Measurements from ENCODE around the gene TBC1D14. TPM values are rescaled to one million over a fixed set of nuclear protein-coding genes. Genes with fewer than 3 reads are reported as not detected.

TBC1D14 gene
- total RNA-seq, 2 donors from 2014 or later = 21.3 to 38.2 TPM

- ATAC-seq = no peak
- Mint-ChIP-seq H3K36me3 (peaks cover 21 to 28% of the 10 kb centered on the region in 2 donors), H3K27ac (peak overlapping the region; percentile 38 to 70), H3K9me3 (no peaks in the 10 kb centered on the region)
- no peak for DNase-seq (ENCODE audit: low spot score in 2 of 2)
These were observed 92.7 kb downstream of the TBC1D14 start for GRCh38 chr4:7002336-7002735.

- ATAC-seq = no peak
- peaks cover 21 to 28% of the 10 kb centered on the region in 2 donors for H3K36me3 Mint-ChIP-seq
- peak overlapping the region; percentile 70 to 84 for H3K27ac Mint-ChIP-seq
- DNase-seq (ENCODE audit: low spot score in 2 of 2) = no peak
- no peaks in the 10 kb centered on the region for H3K9me3 Mint-ChIP-seq
These were observed 93.7 kb downstream of the TBC1D14 start for GRCh38 chr4:7003176-7003878.

GRCh38 chr4:7003879-7004240 lies 94.2 kb downstream of the TBC1D14 start:
- DNase-seq (ENCODE audit: low spot score in 2 of 2) = no peak
- peak overlapping the region; percentile 29 to 84 for H3K27ac Mint-ChIP-seq
- H3K36me3 Mint-ChIP-seq = peaks cover 21 to 29% of the 10 kb centered on the region in 2 donors
- ATAC-seq = no peak
- H3K9me3 Mint-ChIP-seq = no peaks in the 10 kb centered on the region

- ATAC-seq (no peak), DNase-seq (ENCODE audit: low spot score in 2 of 2) (no peak)
- no peak overlapping the region for H3K27ac Mint-ChIP-seq
- H3K9me3 Mint-ChIP-seq = no peaks in the 10 kb centered on the region
- peaks cover 21 to 33% of the 10 kb centered on the region in 2 donors for H3K36me3 Mint-ChIP-seq
These were observed 94.7 kb downstream of the TBC1D14 start for GRCh38 chr4:7004331-7004730.

- ATAC-seq (no peak), DNase-seq (ENCODE audit: low spot score in 2 of 2) (no peak)
- Mint-ChIP-seq H3K27ac (no peak overlapping the region), H3K36me3 (peaks cover 11 to 21% of the 10 kb centered on the region in 2 donors), H3K9me3 (no peaks in the 10 kb centered on the region)
These were observed 95.9 kb downstream of the TBC1D14 start for GRCh38 chr4:7005571-7005970.

- ATAC-seq = no peak
- H3K36me3 Mint-ChIP-seq = peaks cover 7 to 13% of the 10 kb centered on the region in 2 donors
- H3K9me3 Mint-ChIP-seq = no peaks in the 10 kb centered on the region
- no peak for DNase-seq (ENCODE audit: low spot score in 2 of 2)
- H3K27ac Mint-ChIP-seq = no peak overlapping the region
These were observed 96.8 kb downstream of the TBC1D14 start for GRCh38 chr4:7006411-7006810.

GRCh38 chr4:7007142-7007907 lies 97.7 kb downstream of the TBC1D14 start:
- H3K9me3 Mint-ChIP-seq = no peaks in the 10 kb centered on the region
- H3K36me3 Mint-ChIP-seq = peaks cover 0 to 8% of the 10 kb centered on the region in 2 donors
- no peak for ATAC-seq
- DNase-seq (ENCODE audit: low spot score in 2 of 2) = no peak
- peak overlapping the region in 1 of 2 donors; percentile 45 for H3K27ac Mint-ChIP-seq

GRCh38 chr4:7007944-7008343 lies 98.3 kb downstream of the TBC1D14 start:
- no peaks in the 10 kb centered on the region for H3K9me3 Mint-ChIP-seq

GRCh38 chr4:7009564-7009963 lies 99.9 kb downstream of the TBC1D14 start:
- Mint-ChIP-seq H3K9me3 (no peaks in the 10 kb centered on the region), H3K36me3 (peaks cover 6 to 13% of the 10 kb centered on the region in 2 donors), H3K27ac (no peak overlapping the region)
- DNase-seq (ENCODE audit: low spot score in 2 of 2) (no peak), ATAC-seq (no peak)

More at GRCh38 chr4:7007944-7008343, 98.3 kb downstream of the TBC1D14 start:
- ATAC-seq = no peak
- DNase-seq (ENCODE audit: low spot score in 2 of 2) = no peak
- H3K27ac Mint-ChIP-seq = peak overlapping the region in 1 of 2 donors; percentile 75
- H3K36me3 Mint-ChIP-seq = peaks cover under 1 to 5% of the 10 kb centered on the region in 2 donors

- Mint-ChIP-seq H3K9me3 (no peaks in the 10 kb centered on the region), H3K27ac (peak overlapping the region in 1 of 2 donors; percentile 72), H3K36me3 (peaks cover 13 to 19% of the 10 kb centered on the region in 2 donors)
- ATAC-seq (no peak), DNase-seq (ENCODE audit: low spot score in 2 of 2) (no peak)
These were observed 103.5 kb downstream of the TBC1D14 start for GRCh38 chr4:7013175-7013574.

- no peak for DNase-seq (ENCODE audit: low spot score in 2 of 2)
- Mint-ChIP-seq H3K27ac (peak overlapping the region in 1 of 2 donors; percentile 85), H3K36me3 (peaks cover 9 to 19% of the 10 kb centered on the region in 2 donors), H3K9me3 (no peaks in the 10 kb centered on the region)
- ATAC-seq = no peak
These were observed 105.2 kb downstream of the TBC1D14 start for GRCh38 chr4:7014815-7015214.

GRCh38 chr4:7015383-7016035 lies 105.9 kb downstream of the TBC1D14 start:
- Mint-ChIP-seq H3K36me3 (peaks cover 9 to 19% of the 10 kb centered on the region in 2 donors), H3K9me3 (no peaks in the 10 kb centered on the region), H3K27ac (peak overlapping the region in 1 of 2 donors; percentile 85)
- ATAC-seq (no peak), DNase-seq (ENCODE audit: low spot score in 2 of 2) (no peak)

GRCh38 chr4:7016086-7016485 lies 106.5 kb downstream of the TBC1D14 start:
- ATAC-seq = no peak
- H3K9me3 Mint-ChIP-seq = no peaks in the 10 kb centered on the region
- peak overlapping the region in 1 of 2 donors; percentile 85 for H3K27ac Mint-ChIP-seq
- no peak for DNase-seq (ENCODE audit: low spot score in 2 of 2)
- H3K36me3 Mint-ChIP-seq = peaks cover 9 to 19% of the 10 kb centered on the region in 2 donors

- DNase-seq (ENCODE audit: low spot score in 2 of 2) = no peak
- Mint-ChIP-seq H3K27ac (no peak overlapping the region), H3K9me3 (no peaks in the 10 kb centered on the region), H3K36me3 (peaks cover 9 to 19% of the 10 kb centered on the region in 2 donors)
- no peak for ATAC-seq
These were observed 106.9 kb downstream of the TBC1D14 start for GRCh38 chr4:7016512-7016911.

- peaks cover 9 to 19% of the 10 kb centered on the region in 2 donors for H3K36me3 Mint-ChIP-seq
- peak overlapping the region; percentile 45 to 61 for H3K27ac Mint-ChIP-seq
- DNase-seq (ENCODE audit: low spot score in 2 of 2) = no peak
- no peaks in the 10 kb centered on the region for H3K9me3 Mint-ChIP-seq
- ATAC-seq = no peak
These were observed 107.9 kb downstream of the TBC1D14 start for GRCh38 chr4:7017446-7018048.

GRCh38 chr4:7018281-7018680 lies 108.7 kb downstream of the TBC1D14 start:
- no peak for DNase-seq (ENCODE audit: low spot score in 2 of 2)
- ATAC-seq = no peak
- Mint-ChIP-seq H3K9me3 (no peaks in the 10 kb centered on the region), H3K27ac (peak overlapping the region; percentile 45 to 50), H3K36me3 (peaks cover 9 to 15% of the 10 kb centered on the region in 2 donors)

- DNase-seq (ENCODE audit: low spot score in 2 of 2) (no peak), ATAC-seq (no peak)
- Mint-ChIP-seq H3K36me3 (peaks cover 8 to 9% of the 10 kb centered on the region in 2 donors), H3K27ac (peak overlapping the region in 1 of 2 donors; percentile 45), H3K9me3 (no peaks in the 10 kb centered on the region)
These were observed 109.7 kb downstream of the TBC1D14 start for GRCh38 chr4:7019367-7019766.
